ENCODE results near the gene HSD17B13. TPM values are rescaled to one million over a fixed set of nuclear protein-coding genes. Genes with fewer than 3 reads are reported as not detected.
A peak's percentile ranks its signal among the peaks of the same experiment; 100 is the strongest.
"Not testable (repeated sequence)": the region's sequence is repeated elsewhere in the genome, so short reads cannot be mapped to it uniquely, and the experiment has no call there.

HSD17B13 gene
- total and polyA plus RNA-seq, 2 experiments from 2014 or later = 0.30 to 1.00 TPM

DNA sequence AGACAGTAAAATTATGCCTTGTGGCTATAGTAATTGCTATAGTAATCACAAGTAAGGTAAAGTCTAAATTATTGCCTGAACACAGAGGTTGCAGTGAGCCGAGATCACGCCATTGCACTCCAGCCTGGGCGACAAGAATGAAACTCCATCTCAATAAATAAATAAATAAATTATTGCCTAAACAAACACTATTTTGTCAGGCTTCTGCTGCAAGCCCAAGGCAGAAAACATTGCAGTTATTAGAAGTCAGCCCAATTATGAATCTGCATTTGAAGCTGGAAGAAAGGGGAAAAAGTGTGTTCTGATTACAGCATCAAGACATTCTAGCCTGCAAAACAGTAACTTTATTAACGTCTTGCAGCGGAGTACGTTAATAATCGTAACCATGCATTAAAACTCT, 17.1 kb downstream of the HSD17B13 start:
- Histone ChIP-seq H3K9me2 (replicated peaks; ENCODE audit: insufficient read depth) (no peaks in the 10 kb centered on the region), H3K27ac (peak overlapping the region; percentile 33), H3K4me2 (peak overlapping the region; percentile 40), H3K27me3 (no peaks in the 10 kb centered on the region), H3K4me1 (ENCODE audit: insufficient read depth) (peaks cover 6% of the 10 kb centered on the region), H3K9me3 (ENCODE audit: low read depth) (no peaks in the 10 kb centered on the region), H3K79me2 (no peaks in the 10 kb centered on the region), H3K36me3 (replicated peaks; ENCODE audit: insufficient read depth, low read depth) (no peaks in the 10 kb centered on the region), H3K4me3 (no peak overlapping the region), H2AFZ (no peak overlapping the region), H4K20me1 (ENCODE audit: insufficient read depth, poor library complexity, severe bottlenecking) (no peaks in the 10 kb centered on the region)
- DNase-seq (ENCODE audit: low spot score) = no peak
- no peak for TF ChIP-seq EZH2phosphoT487 (IDR thresholded peaks at IDR 0.05; ENCODE audit: low read depth, severe bottlenecking, unreplicated experiment)
- WGBS (ENCODE audit: low lambda C conversion rate, missing lambda C conversion rate) = 79% methylated on average over 7 of the region's 7 CpGs

DNA sequence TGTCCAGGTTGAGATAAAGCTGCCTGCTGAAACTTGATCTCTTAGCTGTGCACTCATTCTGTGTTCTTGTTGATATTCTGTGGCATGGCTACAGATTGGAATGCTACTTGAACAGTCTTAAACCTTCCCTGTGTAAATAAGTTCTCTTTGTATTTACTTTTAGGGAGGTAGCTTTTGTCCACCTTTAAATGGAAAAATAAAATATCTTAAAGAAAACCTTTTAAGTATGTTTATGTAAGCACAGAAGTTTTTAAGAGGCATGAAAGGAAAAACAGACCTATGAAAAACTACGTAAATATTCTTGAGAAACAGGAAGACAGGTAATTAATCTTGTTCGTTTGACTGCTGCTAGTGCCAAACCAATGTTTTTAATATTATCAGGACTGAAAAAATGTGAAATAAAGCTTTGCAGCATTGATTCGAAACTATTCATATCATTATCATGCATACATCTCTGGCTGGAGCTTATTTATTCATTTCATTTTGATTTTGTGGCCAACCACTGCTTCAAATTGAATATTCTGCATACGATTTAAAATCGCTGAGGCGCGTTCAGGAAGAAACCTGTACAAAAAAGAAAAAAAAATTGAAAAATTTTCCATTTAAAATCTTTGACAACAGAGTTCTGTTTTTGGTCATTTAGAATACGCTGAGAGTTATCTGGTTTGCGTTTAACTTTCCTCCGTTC, 17.8 kb downstream of the HSD17B13 start:
- Histone ChIP-seq H3K9me2 (replicated peaks; ENCODE audit: insufficient read depth) (no peaks in the 10 kb centered on the region), H4K20me1 (ENCODE audit: insufficient read depth, poor library complexity, severe bottlenecking) (no peaks in the 10 kb centered on the region), H2AFZ (no peak overlapping the region), H3K9me3 (ENCODE audit: low read depth) (no peaks in the 10 kb centered on the region), H3K4me3 (no peak overlapping the region), H3K36me3 (replicated peaks; ENCODE audit: insufficient read depth, low read depth) (no peaks in the 10 kb centered on the region), H3K4me1 (ENCODE audit: insufficient read depth) (peaks cover 6% of the 10 kb centered on the region), H3K27me3 (no peaks in the 10 kb centered on the region), H3K79me2 (no peaks in the 10 kb centered on the region), H3K27ac (peak overlapping the region; percentile 55), H3K4me2 (peak overlapping the region; percentile 40)
- 68% methylated on average over 10 of the region's 10 CpGs for WGBS (ENCODE audit: low lambda C conversion rate, missing lambda C conversion rate)
- TF ChIP-seq EZH2phosphoT487 (IDR thresholded peaks at IDR 0.05; ENCODE audit: low read depth, severe bottlenecking, unreplicated experiment) (no peak), EZH2 (IDR thresholded peaks at IDR 0.05; ENCODE audit: borderline replicate concordance) (no peak)
- TF ChIP-seq, protein P1, sequence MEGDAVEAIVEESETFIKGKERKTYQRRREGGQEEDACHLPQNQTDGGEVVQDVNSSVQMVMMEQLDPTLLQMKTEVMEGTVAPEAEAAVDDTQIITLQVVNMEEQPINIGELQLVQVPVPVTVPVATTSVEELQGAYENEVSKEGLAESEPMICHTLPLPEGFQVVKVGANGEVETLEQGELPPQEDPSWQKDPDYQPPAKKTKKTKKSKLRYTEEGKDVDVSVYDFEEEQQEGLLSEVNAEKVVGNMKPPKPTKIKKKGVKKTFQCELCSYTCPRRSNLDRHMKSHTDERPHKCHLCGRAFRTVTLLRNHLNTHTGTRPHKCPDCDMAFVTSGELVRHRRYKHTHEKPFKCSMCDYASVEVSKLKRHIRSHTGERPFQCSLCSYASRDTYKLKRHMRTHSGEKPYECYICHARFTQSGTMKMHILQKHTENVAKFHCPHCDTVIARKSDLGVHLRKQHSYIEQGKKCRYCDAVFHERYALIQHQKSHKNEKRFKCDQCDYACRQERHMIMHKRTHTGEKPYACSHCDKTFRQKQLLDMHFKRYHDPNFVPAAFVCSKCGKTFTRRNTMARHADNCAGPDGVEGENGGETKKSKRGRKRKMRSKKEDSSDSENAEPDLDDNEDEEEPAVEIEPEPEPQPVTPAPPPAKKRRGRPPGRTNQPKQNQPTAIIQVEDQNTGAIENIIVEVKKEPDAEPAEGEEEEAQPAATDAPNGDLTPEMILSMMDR (IDR thresholded peaks at IDR 0.05; ENCODE audit: poor library complexity) = no peak
- peak; percentile 19 for DNase-seq (ENCODE audit: low spot score)

DNA sequence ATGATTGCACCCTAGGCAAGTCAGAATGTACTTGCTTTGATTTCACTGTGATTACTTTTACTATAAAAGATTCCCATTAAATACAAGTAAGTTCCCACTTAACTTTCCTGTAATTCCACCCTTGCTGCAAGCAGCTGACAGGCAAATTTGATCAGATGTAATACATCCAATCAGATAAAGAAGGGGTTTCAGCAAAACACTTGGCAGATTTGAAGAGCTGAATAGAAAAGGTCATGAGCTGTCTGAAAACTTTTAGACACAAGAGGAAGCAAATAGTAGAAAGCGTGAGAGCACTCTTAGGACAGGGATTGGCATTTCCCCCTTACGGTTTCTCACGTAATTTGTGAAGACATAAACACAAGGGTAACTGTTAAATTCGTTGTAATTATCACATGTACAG, 22.8 kb downstream of the HSD17B13 start:
- no peak overlapping the region for H3K27ac ChIP-seq
- no peaks in the 10 kb centered on the region for H3K36me3 ChIP-seq (replicated peaks; ENCODE audit: insufficient read depth, low read depth)
- H4K20me1 ChIP-seq (ENCODE audit: insufficient read depth, poor library complexity, severe bottlenecking) = no peaks in the 10 kb centered on the region
- H3K4me2 ChIP-seq = no peak overlapping the region
- no peaks in the 10 kb centered on the region for H3K9me2 ChIP-seq (replicated peaks; ENCODE audit: insufficient read depth)
- WGBS (ENCODE audit: low lambda C conversion rate, missing lambda C conversion rate) = 80% methylated on average over 4 of the region's 4 CpGs
- H3K79me2 ChIP-seq = no peaks in the 10 kb centered on the region
- no peaks in the 10 kb centered on the region for H3K27me3 ChIP-seq
- DNase-seq (ENCODE audit: low spot score) = no peak
- H3K9me3 ChIP-seq (ENCODE audit: low read depth) = no peaks in the 10 kb centered on the region
- no peak overlapping the region for H2AFZ ChIP-seq
- peaks cover under 1% of the 10 kb centered on the region for H3K4me1 ChIP-seq (ENCODE audit: insufficient read depth)
- TF ChIP-seq, protein P1 (IDR thresholded peaks at IDR 0.05; ENCODE audit: poor library complexity) = no peak
- TF ChIP-seq EZH2phosphoT487 (IDR thresholded peaks at IDR 0.05; ENCODE audit: low read depth, severe bottlenecking, unreplicated experiment) = no peak
- TF ChIP-seq EZH2 (IDR thresholded peaks at IDR 0.05; ENCODE audit: borderline replicate concordance) = no peak
- H3K4me3 ChIP-seq = no peak overlapping the region

DNA sequence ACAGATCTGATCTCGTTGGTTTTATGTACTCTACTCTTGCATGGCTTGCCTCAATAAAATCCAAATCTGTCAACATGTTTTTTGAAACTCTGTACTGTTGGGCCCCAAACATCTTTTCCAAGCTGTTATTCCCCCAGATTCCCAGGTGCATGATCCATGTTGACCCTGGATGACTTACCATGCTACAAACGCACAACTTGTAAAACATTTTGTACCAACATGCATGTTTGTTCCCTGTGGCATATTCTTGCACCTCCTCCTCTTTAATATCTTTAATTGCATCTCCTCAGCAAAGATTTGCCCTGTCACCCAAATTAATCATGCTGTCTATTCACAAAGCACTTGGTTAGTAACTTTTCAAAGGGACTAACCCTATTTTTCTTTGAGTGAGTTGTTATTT, 24.3 kb downstream of the HSD17B13 start:
- H3K9me2 ChIP-seq (replicated peaks; ENCODE audit: insufficient read depth) = no peaks in the 10 kb centered on the region
- H3K27me3 ChIP-seq = no peaks in the 10 kb centered on the region
- TF ChIP-seq EZH2 (IDR thresholded peaks at IDR 0.05; ENCODE audit: borderline replicate concordance) = no peak
- TF ChIP-seq, protein P1 (IDR thresholded peaks at IDR 0.05; ENCODE audit: poor library complexity) = no peak
- no peak for TF ChIP-seq EZH2phosphoT487 (IDR thresholded peaks at IDR 0.05; ENCODE audit: low read depth, severe bottlenecking, unreplicated experiment)
- no peak overlapping the region for H3K4me2 ChIP-seq
- H3K9me3 ChIP-seq (ENCODE audit: low read depth) = no peaks in the 10 kb centered on the region
- 56% methylated on average over 2 of the region's 2 CpGs for WGBS (ENCODE audit: low lambda C conversion rate, missing lambda C conversion rate)
- H3K27ac ChIP-seq = no peak overlapping the region
- no peak overlapping the region for H3K4me3 ChIP-seq
- H4K20me1 ChIP-seq (ENCODE audit: insufficient read depth, poor library complexity, severe bottlenecking) = no peaks in the 10 kb centered on the region
- no peak overlapping the region for H2AFZ ChIP-seq
- no peaks in the 10 kb centered on the region for H3K36me3 ChIP-seq (replicated peaks; ENCODE audit: insufficient read depth, low read depth)
- no peaks in the 10 kb centered on the region for H3K79me2 ChIP-seq
- H3K4me1 ChIP-seq (ENCODE audit: insufficient read depth) = no peaks in the 10 kb centered on the region
- no peak for DNase-seq (ENCODE audit: low spot score)

DNA sequence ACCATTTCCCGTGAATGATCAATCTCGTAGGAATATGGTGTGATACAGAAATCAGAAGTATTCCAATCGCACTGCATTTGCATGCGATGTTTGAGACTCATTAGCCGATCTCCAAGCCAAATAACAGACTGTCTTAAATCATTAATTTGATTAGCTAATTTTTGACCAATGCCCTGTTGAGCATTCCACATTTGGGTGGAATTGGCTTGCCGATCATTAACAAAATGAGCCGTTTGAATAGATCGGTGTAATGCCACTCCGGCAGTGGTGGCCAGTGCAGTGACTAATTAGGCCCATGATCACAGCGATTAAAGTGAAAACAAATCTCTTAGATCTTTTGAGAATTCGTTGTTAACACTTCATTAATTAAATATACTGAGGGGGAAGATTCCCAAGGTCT, 27.8 kb downstream of the HSD17B13 start:
- H3K4me1 ChIP-seq (ENCODE audit: insufficient read depth); H3K4me2 ChIP-seq; DNase-seq (ENCODE audit: low spot score); H3K27ac ChIP-seq; H3K4me3 ChIP-seq; H3K36me3 ChIP-seq (replicated peaks; ENCODE audit: insufficient read depth, low read depth); H3K79me2 ChIP-seq; H3K27me3 ChIP-seq; H2AFZ ChIP-seq; H4K20me1 ChIP-seq (ENCODE audit: insufficient read depth, poor library complexity, severe bottlenecking); H3K9me3 ChIP-seq (ENCODE audit: low read depth); H3K9me2 ChIP-seq (replicated peaks; ENCODE audit: insufficient read depth): not testable (repeated sequence)
- 79% methylated on average over 11 of the region's 11 CpGs for WGBS (ENCODE audit: low lambda C conversion rate, missing lambda C conversion rate)

DNA sequence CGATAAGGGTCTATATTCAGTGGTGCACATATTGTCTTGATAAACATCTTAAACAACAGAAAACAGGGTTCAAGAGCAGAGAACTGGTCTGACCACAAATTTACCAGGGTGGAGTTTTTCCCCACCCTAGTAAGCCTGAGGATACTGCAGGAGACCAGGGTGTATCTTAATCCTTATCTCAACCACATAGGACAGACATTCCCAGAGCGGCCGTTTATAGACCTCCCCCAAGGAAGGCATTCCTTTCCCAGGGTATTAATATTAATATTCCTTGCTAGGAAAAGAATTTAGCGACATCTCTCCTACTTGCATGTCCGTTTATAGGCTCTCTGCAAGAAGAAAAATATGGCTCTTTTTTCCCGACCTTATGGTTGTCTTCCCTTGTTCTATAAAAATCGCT, 28.8 kb downstream of the HSD17B13 start:
- H3K27me3 ChIP-seq; H3K79me2 ChIP-seq; H3K4me1 ChIP-seq (ENCODE audit: insufficient read depth); H3K4me3 ChIP-seq; H3K36me3 ChIP-seq (replicated peaks; ENCODE audit: insufficient read depth, low read depth); H3K27ac ChIP-seq; H2AFZ ChIP-seq; H3K9me2 ChIP-seq (replicated peaks; ENCODE audit: insufficient read depth); H3K4me2 ChIP-seq; DNase-seq (ENCODE audit: low spot score); H4K20me1 ChIP-seq (ENCODE audit: insufficient read depth, poor library complexity, severe bottlenecking); H3K9me3 ChIP-seq (ENCODE audit: low read depth): not testable (repeated sequence)
- WGBS (ENCODE audit: low lambda C conversion rate, missing lambda C conversion rate) = 94% methylated on average over 7 of the region's 7 CpGs

Data from hepatocyte (in vitro differentiated cells).